Right renal cortex interstitium (tissue), 3 donors: Measurements from ENCODE around the gene CC2D1A. TPM values are rescaled to one million over a fixed set of nuclear protein-coding genes. Genes with fewer than 3 reads are reported as not detected.

Experiments
- DNase-seq, 3 donors: peaks; one replicate each; pipeline ENCODE4 v3.0.0-alpha.2; 2013; ENCODE audit warnings: low read depth in 3 of 3, low spot score in 2 of 3
- polyA plus RNA-seq, 3 donors: library from polyadenylated mRNA; unstranded; fragments of 120-200 nt; gene quantifications; one replicate each; pipeline ENCODE4 v1.2.1, GENCODE V29; 2013; ENCODE audit not compliant: insufficient read length in 3 of 3

CC2D1A gene
- 10 to 100 TPM; 20.1 to 23.3 (median 20.7) TPM for polyA plus RNA-seq

DNA sequence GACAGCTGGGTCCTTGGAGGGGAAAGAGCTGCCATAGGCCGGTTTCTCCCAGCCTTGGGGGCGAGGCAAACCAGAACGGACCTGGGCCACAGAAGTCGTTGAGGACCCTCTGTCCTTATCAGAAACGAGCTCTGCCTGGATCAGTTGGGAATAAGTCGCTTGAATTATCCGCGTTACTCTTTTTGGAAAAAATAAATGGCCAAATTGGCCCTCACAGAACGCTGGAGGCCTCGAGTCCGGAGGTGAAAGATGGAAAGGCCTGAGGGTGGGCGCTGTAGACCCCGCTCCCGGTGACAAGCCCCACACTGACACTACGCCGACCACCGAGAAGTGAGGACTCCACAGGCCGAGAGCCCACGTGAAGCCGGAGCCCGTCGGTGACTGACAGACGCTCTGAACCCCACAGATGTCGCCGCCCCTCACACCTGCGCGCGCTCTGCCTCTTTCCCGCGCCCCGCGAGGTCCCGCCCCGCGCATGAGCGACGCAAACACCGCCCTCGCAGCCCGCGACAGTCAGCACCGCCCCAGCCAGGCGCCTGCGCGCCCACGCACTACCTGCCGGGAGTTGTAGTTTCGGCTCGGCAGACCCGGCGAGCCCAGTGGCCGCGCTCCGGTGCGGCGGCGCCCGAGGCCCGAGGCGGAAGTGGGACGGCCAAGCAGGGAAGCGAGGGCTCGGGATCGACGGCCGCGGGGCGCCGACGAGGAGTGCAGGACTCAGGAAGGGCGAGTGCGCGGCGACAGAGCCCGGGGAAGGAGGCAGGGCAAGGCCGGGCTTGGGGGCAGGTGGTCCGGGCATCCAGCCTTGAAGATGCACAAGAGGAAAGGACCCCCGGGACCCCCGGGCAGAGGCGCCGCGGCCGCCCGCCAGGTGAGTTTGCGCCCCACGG lies at the start of gene CC2D1A, which contains the start of gene BRME1:
Gene CC2D1A, plus strand, starts transcription at position 568 of the 887 bp plus-strand sequence. Its CDS starts 241 bp downstream, at position 809.
Gene BRME1, minus strand, starts transcription at position 484 of the 887 bp plus-strand sequence. CDS start 1,225 bp downstream, outside the sequence.
- peak; percentile 31 to 76 (median 73) for DNase-seq

DNA sequence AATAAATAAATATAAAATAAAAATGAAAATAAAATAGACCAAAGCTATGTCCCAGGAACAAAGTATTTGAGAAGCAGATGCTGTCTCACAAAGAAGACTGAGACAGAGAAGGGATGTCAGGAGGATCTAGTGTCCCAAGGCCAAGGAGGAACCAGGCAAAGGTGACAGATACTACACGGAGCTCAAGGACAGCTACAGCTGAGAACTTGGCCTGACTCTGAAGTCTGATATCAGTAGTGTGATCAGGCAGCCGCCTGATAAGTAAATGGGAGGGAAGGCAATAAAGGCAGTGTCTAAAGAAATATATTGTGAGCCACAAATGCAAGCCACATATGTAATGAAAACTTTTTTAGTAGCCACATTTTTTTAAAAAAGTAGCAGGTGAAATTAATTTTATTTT lies 49.5 kb upstream of the CC2D1A start:
- no peak for DNase-seq

DNA sequence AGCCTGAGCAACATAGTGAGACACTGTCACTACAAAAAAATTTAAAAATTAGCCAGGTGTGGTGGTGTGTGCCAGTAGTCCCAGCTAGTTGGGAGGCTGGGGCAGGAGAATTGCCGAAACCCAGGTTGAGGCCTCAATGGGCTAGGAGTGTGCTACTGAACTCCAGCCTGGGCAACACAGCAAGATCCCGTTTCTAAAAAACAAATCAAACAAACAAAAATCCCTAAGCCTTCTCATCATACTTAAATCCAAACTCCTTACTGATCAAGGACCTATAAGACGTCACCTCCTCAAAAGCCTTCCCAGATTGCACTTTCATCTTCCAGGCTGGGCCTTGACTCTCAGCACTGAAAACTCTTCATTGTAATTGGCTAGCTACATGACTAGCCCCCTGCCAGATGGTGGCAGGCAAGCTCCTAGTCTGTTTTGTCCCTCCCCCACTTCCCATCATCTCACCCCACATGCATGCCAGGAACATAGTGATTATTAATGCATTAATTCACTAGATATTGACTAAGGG lies 46.6 kb upstream of the CC2D1A start:
- DNase-seq: no peak

DNA sequence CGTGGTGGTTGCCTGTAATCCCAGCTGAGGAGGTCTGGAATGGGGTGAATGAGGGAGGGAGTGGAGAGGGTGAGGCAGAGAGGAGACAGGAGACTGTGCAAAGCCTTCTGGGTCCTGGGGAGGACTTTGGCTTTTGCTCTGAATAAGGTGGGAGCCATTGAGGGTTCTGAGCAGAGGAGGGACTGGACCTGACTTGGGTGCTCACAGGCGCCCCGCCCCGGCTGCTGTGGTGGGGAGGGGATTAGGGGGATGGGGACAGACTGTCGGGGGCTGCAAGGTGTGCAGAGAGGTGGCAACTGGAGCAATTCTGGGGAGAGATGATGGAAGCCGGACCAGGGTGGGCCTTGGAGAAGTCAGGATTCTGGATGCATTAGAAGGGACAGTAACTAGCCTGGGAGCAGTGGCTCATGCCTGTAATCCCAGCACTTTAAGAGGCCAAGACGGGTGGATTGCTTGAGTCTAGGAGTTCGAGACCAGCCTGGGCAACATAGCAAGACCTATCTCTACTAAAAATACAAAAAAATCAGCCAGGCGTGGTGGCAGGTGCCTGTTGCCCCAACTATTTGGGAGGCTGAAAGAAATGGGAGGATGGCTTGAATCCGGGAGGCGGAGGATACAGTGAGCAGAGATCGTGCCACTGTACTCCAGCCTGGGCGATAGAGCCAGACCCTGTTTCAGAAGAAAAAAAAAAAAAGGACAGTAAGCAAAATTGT lies 45.2 kb upstream of the CC2D1A start:
- no peak for DNase-seq

DNA sequence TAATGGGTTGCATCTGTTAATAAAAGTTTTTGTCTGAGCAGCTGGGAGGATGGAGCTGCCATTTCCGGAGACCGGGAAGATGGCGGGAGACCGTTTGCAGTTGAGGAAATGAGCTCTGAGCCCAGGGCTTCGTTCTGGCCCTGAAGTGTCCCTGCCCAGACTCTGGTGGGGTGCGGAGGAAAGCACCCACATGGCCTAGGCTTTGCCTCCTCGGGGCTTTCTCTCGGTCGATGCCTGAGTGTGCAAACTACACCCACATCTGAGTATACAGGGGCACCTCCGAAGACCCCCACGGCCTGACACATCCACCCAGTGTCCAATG lies 44.6 kb upstream of the CC2D1A start:
- no peak for DNase-seq

DNA sequence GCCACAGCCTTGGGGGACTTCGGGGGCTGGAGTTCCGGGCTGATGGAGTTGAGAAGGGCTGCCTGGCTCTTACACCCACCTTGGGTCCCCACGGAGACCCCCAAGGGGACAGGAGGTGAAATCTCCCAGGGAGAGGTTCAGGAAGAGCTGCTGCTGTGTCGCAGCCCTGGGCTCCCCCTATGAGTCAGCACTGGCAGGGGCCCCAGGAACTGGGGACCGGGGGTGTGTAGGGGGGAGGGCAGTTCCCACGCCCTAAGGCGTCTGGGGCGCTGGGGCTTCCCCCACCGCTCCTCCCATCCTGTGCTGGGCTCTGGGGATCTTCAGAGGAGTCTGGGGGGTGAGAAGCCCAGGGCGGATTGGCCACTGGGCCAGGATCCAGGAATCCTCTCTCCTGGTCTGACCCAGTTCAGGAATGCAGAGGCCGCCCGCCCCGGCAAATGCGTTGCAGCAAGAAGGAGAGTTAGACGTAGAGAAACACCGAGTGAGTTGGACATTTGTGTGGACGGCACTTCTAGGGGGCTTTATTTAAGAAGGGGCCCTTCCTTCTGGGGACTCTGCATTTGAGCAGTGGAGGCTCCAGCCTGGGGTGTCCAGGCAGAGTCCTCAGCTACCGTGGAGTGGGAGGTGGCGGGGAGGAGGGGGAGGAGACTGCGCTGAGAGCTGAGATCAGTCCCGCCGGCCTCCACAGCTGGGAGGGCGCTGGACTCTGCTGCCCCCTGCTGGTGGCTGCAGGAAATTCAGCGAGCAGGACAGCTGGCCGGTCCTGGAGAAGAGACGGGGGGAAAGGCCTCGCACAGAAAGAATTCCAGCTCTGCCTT lies 44.1 kb upstream of the CC2D1A start:
- DNase-seq: peak in 2 of 3 donors; percentile 85 to 88

DNA sequence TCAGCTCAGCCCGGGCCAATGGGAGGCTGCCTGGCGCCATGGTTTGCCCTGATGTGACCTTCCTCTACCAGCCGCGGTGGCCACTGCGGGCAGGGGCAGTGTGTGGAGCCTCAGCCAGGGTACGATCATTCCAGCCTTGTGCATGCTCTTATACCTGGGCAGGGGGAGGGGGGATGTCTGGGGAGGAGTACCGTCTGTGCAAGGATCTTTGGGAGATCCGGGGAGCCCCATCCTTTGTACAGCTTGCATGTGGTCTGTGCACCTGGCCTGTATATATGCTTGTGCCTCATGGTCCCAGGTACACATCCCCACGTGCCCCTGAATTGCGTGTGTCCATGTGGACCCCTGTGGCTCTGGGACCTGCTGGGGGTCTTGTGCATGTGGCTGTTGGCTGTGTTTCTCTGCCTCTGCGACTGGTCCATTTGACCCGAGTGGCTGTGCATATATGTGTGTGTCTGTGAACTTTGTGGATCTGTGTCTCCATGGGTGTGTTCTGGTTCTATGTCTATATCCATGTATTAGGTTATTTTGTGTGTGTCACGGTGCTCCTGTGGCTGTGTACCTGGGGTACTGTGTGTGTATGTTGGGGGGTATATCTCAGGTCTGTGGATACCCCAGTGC lies 41.8 kb upstream of the CC2D1A start:
- DNase-seq: no peak

DNA sequence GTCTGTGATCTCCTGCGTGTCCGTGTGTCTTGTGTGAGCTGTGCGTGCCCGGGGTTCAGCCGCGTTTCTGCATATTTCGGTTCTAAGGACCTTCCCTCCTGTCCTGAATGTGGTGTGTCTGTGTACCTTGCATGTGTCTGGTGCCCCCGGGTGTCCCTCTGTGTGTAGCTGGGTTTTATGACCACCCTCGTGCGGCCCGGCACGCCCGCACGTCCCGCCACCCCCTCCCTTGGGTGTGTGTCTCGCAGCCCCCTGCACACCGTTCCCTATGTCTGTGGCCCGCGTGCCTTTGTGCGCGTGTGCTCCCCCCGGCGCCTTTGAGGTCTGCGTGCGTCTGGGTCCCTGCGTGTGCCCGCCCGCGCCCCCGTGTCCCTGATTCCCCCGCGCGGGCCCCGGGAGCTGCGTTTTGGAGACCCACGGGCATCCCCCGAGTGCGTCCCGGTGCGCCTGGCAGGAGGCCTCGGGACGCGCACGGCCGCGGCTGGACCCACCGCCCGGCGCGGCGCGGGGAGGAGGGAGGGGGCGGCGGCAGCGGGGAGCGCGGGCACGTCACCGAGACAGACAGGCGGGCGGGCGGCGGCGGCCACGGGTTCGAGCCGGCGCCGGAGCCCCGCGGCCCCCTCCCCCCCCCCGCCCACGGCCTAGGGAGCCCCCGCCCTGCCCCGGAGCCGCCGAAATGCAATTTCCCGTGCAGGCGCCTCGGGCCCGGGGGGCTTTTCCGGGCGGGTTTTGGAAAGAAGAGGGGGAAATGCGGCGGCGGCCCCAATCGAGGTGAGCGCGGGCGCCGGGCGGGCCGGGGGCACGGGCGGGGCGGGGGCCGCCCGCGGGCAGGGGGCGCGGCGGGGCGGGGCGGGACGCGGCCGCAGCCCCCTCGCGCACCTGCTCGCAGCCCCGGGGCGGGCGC lies 41.1 kb upstream of the CC2D1A start:
- no peak for DNase-seq

DNA sequence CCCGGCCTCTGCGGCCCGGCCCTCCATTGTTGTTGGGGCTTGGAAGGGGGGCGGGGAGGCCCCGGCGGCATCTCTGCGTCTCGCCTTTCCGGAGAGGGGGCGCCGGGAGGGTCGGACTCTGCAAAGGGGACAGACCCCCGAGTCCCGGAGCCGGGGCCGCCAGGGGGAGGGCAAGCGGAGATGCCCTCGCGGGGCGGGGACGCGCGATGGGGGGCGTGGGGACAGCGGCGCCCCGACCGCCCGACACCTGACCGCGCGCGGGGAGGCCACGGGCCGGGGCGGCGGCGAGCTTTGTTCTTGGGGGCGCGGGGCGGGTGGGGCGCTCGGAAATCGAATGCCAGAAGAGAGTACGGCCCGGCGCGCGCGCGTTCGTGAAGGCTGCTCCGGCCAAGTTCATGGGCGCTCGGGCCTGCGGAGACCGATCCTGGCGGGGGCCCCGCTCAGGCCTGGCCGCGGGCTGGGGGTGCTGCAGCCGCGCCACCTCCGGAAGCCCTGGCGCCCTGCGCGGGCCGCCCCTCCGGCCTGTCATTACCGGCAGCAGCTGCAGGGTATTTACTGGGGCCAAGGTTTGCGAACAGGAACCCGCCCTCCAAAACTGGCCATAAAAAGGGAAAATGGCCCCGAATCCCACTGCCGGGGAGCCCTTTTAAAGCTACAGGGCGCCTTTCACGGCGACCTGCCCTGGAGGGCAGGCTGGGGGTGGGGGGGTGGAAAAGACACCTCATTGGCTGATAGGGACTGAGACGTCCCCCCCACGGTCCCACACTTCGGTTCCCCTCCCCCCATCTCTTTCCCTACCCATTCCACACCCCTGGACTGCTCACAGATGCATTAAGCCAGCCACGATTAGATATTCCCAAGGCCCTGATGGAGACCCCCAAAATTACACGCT lies 40.2 kb upstream of the CC2D1A start:
- no peak for DNase-seq

DNA sequence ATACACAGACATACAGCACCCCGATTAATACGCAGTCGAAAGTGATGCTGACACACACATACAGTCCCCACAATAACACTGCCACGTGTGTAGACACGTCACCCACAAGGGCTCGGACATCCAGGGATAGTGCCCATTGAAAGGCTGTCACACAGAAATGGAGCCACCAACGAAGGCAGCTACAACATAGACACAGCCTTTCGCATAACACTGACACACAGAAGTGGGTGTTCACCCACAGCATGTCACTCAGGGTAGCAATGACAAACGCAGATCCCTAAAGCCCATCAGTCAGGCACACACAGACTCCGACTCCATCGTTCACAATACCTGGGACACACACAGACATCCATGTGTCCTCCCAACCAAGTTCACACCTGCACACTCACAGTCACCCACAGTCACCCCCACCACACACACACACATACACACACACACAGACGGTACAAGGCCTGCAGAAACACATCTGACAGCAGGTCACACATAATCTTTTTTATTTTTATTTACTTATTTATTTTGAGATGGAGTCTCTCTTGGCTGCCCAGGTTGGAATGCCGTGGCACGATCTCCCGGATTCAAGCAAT lies 39.4 kb upstream of the CC2D1A start:
- DNase-seq: no peak

DNA sequence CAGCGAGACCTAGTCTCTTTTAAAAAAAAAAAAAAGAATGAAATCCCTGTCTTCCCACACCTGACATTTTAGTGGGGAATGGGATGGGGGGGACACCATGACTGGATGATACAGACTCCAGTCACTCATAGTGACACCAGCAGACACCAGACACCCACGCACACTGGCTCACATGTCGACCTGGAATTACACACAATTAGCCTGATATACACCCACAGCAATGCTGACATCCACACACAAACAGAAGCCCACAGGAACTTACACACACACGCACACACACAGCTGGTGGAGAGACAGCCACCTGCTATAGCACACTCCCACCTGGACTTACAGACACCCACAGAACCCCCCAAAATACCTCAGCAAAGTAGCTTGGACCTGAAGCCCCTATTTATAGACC lies 37.3 kb upstream of the CC2D1A start:
- no peak for DNase-seq

DNA sequence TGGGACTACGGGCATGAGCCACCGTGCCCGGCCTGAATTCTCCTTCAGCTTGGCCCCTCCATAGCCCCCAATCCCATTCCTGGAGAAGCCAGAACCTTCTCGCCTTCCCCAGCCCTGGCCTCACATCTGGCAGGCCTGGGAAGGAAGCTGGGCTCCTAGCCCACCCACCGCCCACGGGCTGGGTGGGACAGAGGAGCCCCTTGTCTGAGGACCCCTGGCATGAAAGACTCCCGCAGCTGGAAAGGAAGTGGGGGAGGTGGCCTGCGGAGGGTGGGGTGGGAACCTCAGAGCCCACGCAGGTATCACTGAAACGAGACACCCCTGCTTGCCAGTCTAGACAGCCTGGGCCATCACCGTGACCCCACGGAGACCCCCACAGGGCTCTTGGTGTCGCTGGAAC lies 36.7 kb upstream of the CC2D1A start:
- no peak for DNase-seq

DNA sequence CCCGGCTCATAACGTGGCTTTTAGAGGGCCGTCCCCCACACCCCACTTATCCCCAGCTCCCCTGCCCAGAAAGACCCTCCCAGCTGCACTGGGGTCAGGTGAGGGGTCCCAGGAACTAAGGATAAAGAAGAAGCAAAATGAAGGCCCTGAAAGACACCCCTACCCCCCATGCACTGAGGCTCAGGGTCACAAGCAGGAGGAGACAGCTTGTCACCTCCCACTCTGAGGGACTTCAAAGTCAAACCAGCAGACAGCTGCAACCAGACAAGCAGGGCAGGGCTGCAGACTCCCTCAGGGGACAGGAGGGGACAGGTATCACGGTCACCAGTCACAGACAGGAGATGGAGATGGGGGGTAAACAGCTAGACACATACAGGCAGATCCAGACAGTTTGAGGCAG lies 35.1 kb upstream of the CC2D1A start:
- DNase-seq: no peak

DNA sequence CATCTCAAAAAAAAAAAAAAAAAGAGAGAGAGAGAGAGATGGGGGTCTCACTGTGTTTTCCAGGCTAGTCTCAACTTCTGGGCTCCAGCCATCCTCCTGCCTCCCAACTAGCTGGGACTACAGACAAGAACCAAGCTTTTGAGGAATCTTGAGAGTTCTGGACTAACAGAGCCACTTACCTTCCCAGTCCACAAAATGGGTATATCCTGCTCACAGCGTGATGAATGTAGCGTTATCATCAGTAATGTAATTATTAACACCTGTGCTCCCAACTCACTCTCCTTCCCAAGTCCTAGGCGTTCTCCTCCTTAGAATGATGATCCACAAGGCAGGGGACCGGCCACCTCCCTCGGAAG lies 33.7 kb upstream of the CC2D1A start:
- DNase-seq: no peak

DNA sequence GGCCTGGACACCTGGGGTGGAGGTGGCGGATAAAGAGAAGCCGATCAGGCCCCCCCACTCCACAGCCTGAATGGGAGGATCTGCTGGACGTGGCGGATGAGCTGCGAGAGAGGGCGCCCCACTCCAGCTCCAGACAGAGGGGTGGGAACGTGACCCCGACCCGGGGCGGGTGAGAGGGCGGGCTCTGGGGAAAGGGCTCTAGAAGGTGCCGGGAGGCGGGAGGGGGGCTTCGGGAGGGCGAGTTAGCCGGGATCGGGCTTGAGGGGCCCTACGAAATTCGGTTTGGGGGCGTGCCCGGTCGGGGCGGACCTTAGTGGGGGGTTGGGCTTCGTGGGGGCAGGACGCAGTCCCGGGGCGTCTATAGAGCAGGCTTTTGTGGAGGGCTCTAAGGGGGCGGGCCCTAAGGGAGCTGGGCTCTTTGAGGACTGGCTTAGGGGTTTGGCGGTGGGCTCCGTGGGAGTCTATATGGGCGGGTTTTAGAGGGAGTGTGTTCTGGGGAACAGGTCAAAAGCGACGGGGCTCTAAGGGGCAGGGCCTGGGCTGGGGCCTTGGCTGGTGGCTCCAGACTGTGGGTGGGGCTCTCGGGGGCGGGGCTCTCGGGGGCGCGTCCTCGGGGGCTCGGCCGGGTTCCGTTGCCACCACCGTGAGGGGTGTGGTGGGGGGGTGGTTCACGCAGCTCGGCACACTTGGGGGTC lies 33.2 kb upstream of the CC2D1A start:
- DNase-seq: no peak

DNA sequence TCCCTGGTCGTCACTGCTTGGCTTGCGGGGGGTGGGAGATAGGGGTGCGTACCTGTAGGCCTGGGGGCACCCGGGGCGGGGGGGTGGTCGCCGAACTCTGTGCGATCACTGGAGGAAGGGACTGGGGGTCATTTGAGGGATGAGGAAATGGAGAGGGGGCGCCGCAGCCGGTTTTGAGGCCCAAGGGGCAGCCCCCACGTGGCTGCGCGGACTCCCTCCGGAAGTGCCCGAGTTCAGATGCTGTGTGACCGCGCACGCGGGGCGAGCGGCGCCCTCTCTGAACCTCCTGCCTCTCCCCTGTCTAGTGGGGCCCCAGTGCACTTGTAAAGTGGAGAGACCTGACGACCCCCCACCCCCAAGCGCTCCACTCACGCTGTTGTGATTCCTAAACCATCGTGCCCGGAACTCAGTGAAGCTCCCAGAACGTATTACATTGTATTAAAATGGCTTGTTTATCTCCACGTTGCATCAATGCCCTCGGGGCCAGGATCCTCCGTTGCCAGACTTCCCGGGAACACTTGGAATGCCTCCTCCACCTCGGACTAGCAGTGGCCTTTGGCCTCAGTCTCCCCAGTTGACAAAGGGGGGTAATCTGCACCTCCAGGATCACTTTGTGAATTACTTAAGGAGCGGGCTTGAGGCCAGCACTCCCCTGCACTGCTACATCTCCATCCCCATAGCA lies 32.0 kb upstream of the CC2D1A start:
- DNase-seq: no peak

DNA sequence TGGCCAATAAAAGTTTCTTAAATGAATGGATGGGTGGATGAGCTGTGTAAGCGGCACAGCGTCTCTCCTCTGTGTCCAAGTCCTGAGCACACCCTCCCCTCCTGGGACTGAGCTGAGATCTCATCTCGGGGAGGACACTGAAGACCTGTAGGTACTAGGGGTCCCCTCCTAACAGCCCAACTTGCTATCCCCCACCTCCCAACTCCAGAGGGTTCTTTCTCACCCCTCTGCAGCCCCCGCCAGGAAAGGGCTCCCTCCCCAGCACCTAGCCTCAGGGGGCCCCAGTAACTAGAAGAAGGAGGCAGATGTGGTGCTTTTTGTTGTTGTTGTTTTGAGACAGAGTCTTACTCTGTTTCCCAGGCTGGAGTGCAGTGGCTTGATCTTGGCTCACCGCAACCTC lies 30.2 kb upstream of the CC2D1A start:
- no peak for DNase-seq
